ENCODE results near the gene DMGDH. TPM values are rescaled to one million over a fixed set of nuclear protein-coding genes. Genes with fewer than 3 reads are reported as not detected.

The DMGDH gene
- polyA plus RNA-seq, 3 donors: 18.9 to 27.2 (median 23.2) TPM

GRCh38 chr5:78979117-78979742, 90.2 kb downstream of the DMGDH start:
- no peak for DNase-seq

GRCh38 chr5:78975035-78975434, 94.4 kb downstream of the DMGDH start:
- DNase-seq: no peak

- no peak for DNase-seq
These were observed 94.9 kb downstream of the DMGDH start for GRCh38 chr5:78974601-78975000.

GRCh38 chr5:78974011-78974410, 95.5 kb downstream of the DMGDH start:
- no peak for DNase-seq

- peak; percentile 68 for DNase-seq
These were observed 96.6 kb downstream of the DMGDH start for GRCh38 chr5:78972654-78973428.

- DNase-seq: no peak
These were observed 97.5 kb downstream of the DMGDH start for GRCh38 chr5:78971998-78972397.

- no peak for DNase-seq
These were observed 100.7 kb downstream of the DMGDH start for GRCh38 chr5:78968781-78969180.

GRCh38 chr5:78964889-78965288, 104.6 kb downstream of the DMGDH start:
- peak; percentile 46 for DNase-seq

GRCh38 chr5:78961743-78962142, 107.7 kb downstream of the DMGDH start:
- no peak for DNase-seq

- DNase-seq: no peak
These were observed 109.7 kb downstream of the DMGDH start for GRCh38 chr5:78959767-78960166.

- no peak for DNase-seq
These were observed 110.6 kb downstream of the DMGDH start for GRCh38 chr5:78958672-78959445.

GRCh38 chr5:78956901-78957300, 112.6 kb downstream of the DMGDH start:
- no peak for DNase-seq

GRCh38 chr5:78953092-78953800, 116.2 kb downstream of the DMGDH start:
- no peak for DNase-seq

Other genes starting within 250 kb of the DMGDH start
- 10 to 100 TPM; 19.1 to 23.0 (median 21.4) TPM for gene ARSB, start 84.4 kb downstream of the DMGDH start, polyA plus RNA-seq (ENCODE audit: insufficient read length in 3 of 3)
- gene BHMT2, start 93 bp upstream of the DMGDH start, polyA plus RNA-seq (ENCODE audit: insufficient read length in 3 of 3): 10 to 100 TPM; 35.1 to 67.4 (median 60.5) TPM
- 100 to 1,000 TPM; 243 to 287 (median 275) TPM for gene BHMT, start 42.1 kb upstream of the DMGDH start, polyA plus RNA-seq (ENCODE audit: insufficient read length in 3 of 3)
- gene JMY, start 166.5 kb upstream of the DMGDH start, polyA plus RNA-seq (ENCODE audit: insufficient read length in 3 of 3): 10 to 100 TPM; 19.7 to 26.5 (median 23.1) TPM

Data from renal pelvis (tissue), 4 donors.